ENCODE results near the gene RAB18. TPM values are rescaled to one million over a fixed set of nuclear protein-coding genes. Genes with fewer than 3 reads are reported as not detected.
"Not testable (repeated sequence)": the region's sequence is repeated elsewhere in the genome, so short reads cannot be mapped to it uniquely, and the experiment has no call there.

The RAB18 gene
- total RNA-seq (64.8 TPM), polyA plus RNA-seq (53.6 TPM)
- long read RNA-seq, donor 1, full-length matches to known transcripts: 3 of 3 reads
- long read RNA-seq, donor 1, partial matches to known transcripts: 0 of 3 reads
- long read RNA-seq, donor 1, other reads (novel, unspliced or antisense): 0 of 3 reads
- long read RNA-seq, donor 2: 0 reads
- long read RNA-seq, donor 3, full-length matches to known transcripts: 42 of 52 reads
- long read RNA-seq, donor 3, partial matches to known transcripts: 10 of 52 reads
- long read RNA-seq, donor 3, other reads (novel, unspliced or antisense): 0 of 52 reads
- long read RNA-seq, donor 4, full-length matches to known transcripts: 18 of 18 reads
- long read RNA-seq, donor 4, partial matches to known transcripts: 0 of 18 reads
- long read RNA-seq, donor 4, other reads (novel, unspliced or antisense): 0 of 18 reads
- long read RNA-seq, donor 5, full-length matches to known transcripts: 39 of 56 reads
- long read RNA-seq, donor 5, partial matches to known transcripts: 17 of 56 reads
- long read RNA-seq, donor 5, other reads (novel, unspliced or antisense): 0 of 56 reads
- long read RNA-seq, donor 6, full-length matches to known transcripts: 28 of 39 reads
- long read RNA-seq, donor 6, partial matches to known transcripts: 11 of 39 reads
- long read RNA-seq, donor 6, other reads (novel, unspliced or antisense): 0 of 39 reads
- long read RNA-seq, donor 7, full-length matches to known transcripts: 28 of 28 reads
- long read RNA-seq, donor 7, partial matches to known transcripts: 0 of 28 reads
- long read RNA-seq, donor 7, other reads (novel, unspliced or antisense): 0 of 28 reads
- long read RNA-seq, donor 8, full-length matches to known transcripts: 11 of 11 reads
- long read RNA-seq, donor 8, partial matches to known transcripts: 0 of 11 reads
- long read RNA-seq, donor 8, other reads (novel, unspliced or antisense): 0 of 11 reads
- long read RNA-seq, donor 9, full-length matches to known transcripts: 11 of 16 reads
- long read RNA-seq, donor 9, partial matches to known transcripts: 5 of 16 reads
- long read RNA-seq, donor 9, other reads (novel, unspliced or antisense): 0 of 16 reads
- long read RNA-seq, donor 10, full-length matches to known transcripts: 22 of 22 reads
- long read RNA-seq, donor 10, partial matches to known transcripts: 0 of 22 reads
- long read RNA-seq, donor 10, other reads (novel, unspliced or antisense): 0 of 22 reads

DNA sequence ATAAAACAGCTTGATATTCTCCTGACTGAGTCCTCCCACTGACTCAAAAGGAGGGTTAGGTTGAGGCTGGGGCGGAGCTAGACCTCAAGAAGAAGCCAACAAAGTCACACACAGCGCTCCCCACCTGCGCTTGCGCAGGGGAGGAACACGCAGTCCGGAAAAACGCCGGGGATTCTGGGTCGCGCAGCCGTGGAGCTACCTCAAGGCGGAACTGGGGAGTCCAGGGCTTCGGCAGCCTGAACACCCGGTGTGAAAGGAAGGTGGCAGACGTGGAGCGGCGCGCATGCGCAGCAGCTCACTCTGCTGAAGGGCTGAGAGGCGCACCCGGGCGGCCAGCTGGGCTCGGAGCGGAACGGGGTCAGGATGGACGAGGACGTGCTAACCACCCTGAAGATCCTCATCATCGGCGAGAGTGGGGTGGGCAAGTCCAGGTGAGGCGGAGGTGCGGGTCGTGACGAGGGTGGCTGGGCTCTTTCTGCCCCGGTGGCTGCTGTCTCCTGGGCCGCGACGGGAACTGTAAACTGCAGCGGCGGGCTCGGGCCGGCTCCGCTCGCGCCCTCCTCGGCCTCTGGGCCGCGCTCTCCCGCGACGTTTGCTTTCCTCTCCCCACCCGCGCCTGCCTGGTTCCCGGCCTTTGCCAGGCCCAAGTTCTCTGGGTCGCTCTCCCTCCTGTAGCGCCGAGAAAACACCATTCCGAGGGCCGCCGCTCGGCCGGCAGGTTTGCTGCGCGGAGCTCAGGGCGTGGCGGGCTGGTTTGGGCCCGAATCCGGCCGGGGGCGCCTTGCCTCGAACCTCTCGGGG is at the start of gene RAB18:
RAB18 (plus strand) TSS at position 298 of the 801 bp plus-strand sequence; CDS start at position 364, 66 bp downstream.
- peaks cover 0 to 6% of the 10 kb centered on the region in 2 donors for H3K36me3 ChIP-seq (ENCODE audit: control insufficient read depth in 2 of 2, insufficient read depth in 2 of 2, low read length in 1 of 2)
- peaks cover 6 to 16% of the 10 kb centered on the region in 2 donors for H3K4me1 ChIP-seq (ENCODE audit: control insufficient read depth in 2 of 2, insufficient read depth in 2 of 2, low read length in 2 of 2)
- no peaks in the 10 kb centered on the region for H3K27me3 ChIP-seq (ENCODE audit: control insufficient read depth in 2 of 2, insufficient read depth in 1 of 2, low read length in 1 of 2)
- H3K9me3 ChIP-seq (ENCODE audit: control insufficient read depth in 2 of 2, insufficient read depth in 1 of 2, low read length in 1 of 2): no peaks in the 10 kb centered on the region
- H3K4me3 ChIP-seq (ENCODE audit: low read length in 2 of 2): peak within 1 kb of the TSS; percentile 84 to 93
- H3K27ac ChIP-seq (ENCODE audit: low read depth in 1 of 2, low read length in 1 of 2): peak within 1 kb of the TSS; percentile 99
- peak; percentile 97 to 100 (median 99) for DNase-seq (ENCODE audit: low read depth in 6 of 9, low spot score in 9 of 9)
- WGBS: under 1% methylated on average over 71 of the region's 71 CpGs

DNA sequence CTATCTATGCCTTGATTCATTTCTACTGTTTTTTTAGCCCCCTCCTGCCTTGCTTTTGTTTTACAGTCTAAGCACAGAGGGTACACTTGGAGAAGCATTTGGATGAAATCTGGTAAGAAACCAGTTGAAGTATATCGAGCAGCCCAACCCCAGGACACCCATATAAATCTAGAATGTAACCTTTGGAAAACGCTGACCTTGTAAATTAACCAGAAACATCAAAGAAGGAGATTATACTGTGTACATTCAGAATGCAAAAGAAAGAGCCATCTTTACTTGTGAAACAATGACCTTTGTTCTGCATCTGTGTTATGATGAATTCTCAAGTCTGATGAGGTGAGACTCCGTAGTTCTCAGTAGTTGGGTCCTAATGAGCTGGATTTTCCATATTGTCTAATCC is 49.3 kb upstream of the RAB18 start:
- no peaks in the 10 kb centered on the region for H3K9me3 ChIP-seq (ENCODE audit: control insufficient read depth in 2 of 2, insufficient read depth in 1 of 2, low read length in 1 of 2)
- no peak for DNase-seq (ENCODE audit: low read depth in 6 of 9, low spot score in 9 of 9)
- WGBS: 95% methylated on average over 3 of the region's 3 CpGs
- H3K36me3 ChIP-seq (ENCODE audit: control insufficient read depth in 2 of 2, insufficient read depth in 2 of 2, low read length in 1 of 2): no peaks in the 10 kb centered on the region
- no peaks in the 10 kb centered on the region for H3K4me1 ChIP-seq (ENCODE audit: control insufficient read depth in 2 of 2, insufficient read depth in 2 of 2, low read length in 2 of 2)
- H3K4me3 ChIP-seq (ENCODE audit: low read length in 2 of 2): no peak overlapping the region
- no peak overlapping the region for H3K27ac ChIP-seq (ENCODE audit: low read depth in 1 of 2, low read length in 1 of 2)
- H3K27me3 ChIP-seq (ENCODE audit: control insufficient read depth in 2 of 2, insufficient read depth in 1 of 2, low read length in 1 of 2): no peaks in the 10 kb centered on the region

DNA sequence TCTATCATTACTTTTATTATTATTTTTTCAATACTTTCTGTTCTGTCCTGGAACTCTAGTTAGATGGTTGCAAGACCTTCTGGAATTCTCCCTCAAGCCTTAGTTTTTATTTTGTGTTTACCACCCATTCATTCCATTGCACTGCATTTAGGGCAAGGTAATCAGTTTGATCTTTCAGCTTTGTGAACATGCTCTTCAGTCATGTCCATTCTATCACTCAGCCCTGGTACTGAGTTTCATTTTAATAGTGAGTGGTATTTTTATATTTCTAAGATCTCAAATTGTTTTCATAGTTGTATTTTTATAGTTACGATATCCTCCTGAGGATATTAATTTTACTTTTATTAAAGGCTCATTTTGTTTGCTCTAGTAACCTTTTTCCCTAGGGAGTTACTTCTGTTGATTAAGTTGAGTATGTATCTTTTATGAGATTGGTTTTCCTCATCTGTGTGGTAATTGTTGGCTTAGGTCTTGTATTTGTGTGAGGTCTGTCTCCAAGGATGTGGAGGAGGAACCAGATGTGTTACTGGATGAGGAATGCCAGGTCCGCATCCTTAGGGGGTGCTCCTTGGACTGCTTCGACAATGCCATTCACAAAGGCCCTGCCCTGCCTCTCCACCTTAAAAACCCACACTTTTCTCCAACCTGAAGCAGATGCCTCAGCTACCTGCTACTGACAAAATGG is 46.7 kb upstream of the RAB18 start:
- 97% methylated on average over 3 of the region's 3 CpGs for WGBS

DNA sequence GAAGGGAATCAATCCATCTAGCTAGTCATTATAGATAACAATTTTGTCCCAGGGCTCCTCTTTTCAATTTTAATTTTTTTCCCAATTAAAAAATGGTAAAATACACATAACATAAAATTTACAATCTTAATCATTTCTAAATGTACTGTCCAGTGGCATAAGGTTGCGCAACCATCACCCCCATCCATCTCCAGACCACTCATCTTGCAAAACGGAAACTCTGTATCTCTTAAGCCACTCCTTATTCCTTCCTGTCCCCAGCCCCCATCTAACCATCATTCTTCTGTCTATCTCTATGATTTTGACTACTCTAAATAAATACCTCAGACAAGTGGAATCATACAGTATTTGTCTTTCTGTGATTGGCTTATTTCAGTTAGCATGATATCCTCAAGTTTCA is 46.1 kb upstream of the RAB18 start:
- 21% methylated on average over 2 of the region's 2 CpGs for WGBS
- Histone ChIP-seq H3K36me3 (ENCODE audit: control insufficient read depth in 2 of 2, insufficient read depth in 2 of 2, low read length in 1 of 2) (no peaks in the 10 kb centered on the region), H3K4me3 (ENCODE audit: low read length in 2 of 2) (no peak overlapping the region), H3K4me1 (ENCODE audit: control insufficient read depth in 2 of 2, insufficient read depth in 2 of 2, low read length in 2 of 2) (peaks cover 0 to under 1% of the 10 kb centered on the region in 2 donors), H3K9me3 (ENCODE audit: control insufficient read depth in 2 of 2, insufficient read depth in 1 of 2, low read length in 1 of 2) (no peaks in the 10 kb centered on the region), H3K27ac (ENCODE audit: low read depth in 1 of 2, low read length in 1 of 2) (no peak overlapping the region), H3K27me3 (ENCODE audit: control insufficient read depth in 2 of 2, insufficient read depth in 1 of 2, low read length in 1 of 2) (no peaks in the 10 kb centered on the region)
- DNase-seq (ENCODE audit: low read depth in 6 of 9, low spot score in 9 of 9): no peak

More for the DNA sequence above, 46.7 kb upstream of the RAB18 start:
- Histone ChIP-seq H3K9me3 (ENCODE audit: control insufficient read depth in 2 of 2, insufficient read depth in 1 of 2, low read length in 1 of 2) (no peaks in the 10 kb centered on the region), H3K4me3 (ENCODE audit: low read length in 2 of 2) (no peak overlapping the region), H3K27me3 (ENCODE audit: control insufficient read depth in 2 of 2, insufficient read depth in 1 of 2, low read length in 1 of 2) (no peaks in the 10 kb centered on the region), H3K27ac (ENCODE audit: low read depth in 1 of 2, low read length in 1 of 2) (no peak overlapping the region), H3K4me1 (ENCODE audit: control insufficient read depth in 2 of 2, insufficient read depth in 2 of 2, low read length in 2 of 2) (no peaks in the 10 kb centered on the region), H3K36me3 (ENCODE audit: control insufficient read depth in 2 of 2, insufficient read depth in 2 of 2, low read length in 1 of 2) (no peaks in the 10 kb centered on the region)
- no peak for DNase-seq (ENCODE audit: low read depth in 6 of 9, low spot score in 9 of 9)

DNA sequence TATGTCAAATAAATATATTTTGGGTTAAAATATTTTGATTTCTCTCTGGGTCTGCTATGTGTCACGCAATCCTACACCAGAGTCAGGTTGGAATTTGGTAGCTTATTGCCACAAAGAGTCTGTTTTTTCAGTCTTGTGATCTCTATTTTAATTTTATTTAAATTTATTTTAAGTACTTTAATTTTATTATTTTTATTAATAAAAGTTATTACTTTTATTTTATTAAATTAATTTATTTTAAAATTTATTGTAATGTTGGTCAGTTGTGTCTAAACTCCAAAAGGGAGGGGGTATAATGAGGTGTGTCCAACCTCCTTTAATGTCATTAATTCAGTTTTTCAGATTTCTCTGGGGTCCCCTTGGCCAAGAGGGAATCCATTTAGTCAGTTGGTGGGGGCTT is 42.8 kb upstream of the RAB18 start:
- Histone ChIP-seq H3K27me3 (ENCODE audit: control insufficient read depth in 2 of 2, insufficient read depth in 1 of 2, low read length in 1 of 2) (no peaks in the 10 kb centered on the region), H3K9me3 (ENCODE audit: control insufficient read depth in 2 of 2, insufficient read depth in 1 of 2, low read length in 1 of 2) (no peaks in the 10 kb centered on the region), H3K27ac (ENCODE audit: low read depth in 1 of 2, low read length in 1 of 2) (no peak overlapping the region), H3K4me3 (ENCODE audit: low read length in 2 of 2) (no peak overlapping the region), H3K36me3 (ENCODE audit: control insufficient read depth in 2 of 2, insufficient read depth in 2 of 2, low read length in 1 of 2) (no peaks in the 10 kb centered on the region), H3K4me1 (ENCODE audit: control insufficient read depth in 2 of 2, insufficient read depth in 2 of 2, low read length in 2 of 2) (peaks cover 18 to 28% of the 10 kb centered on the region in 2 donors)
- no peak for DNase-seq (ENCODE audit: low read depth in 6 of 9, low spot score in 9 of 9)
- 99% methylated on average over 1 of the region's 1 CpG for WGBS

DNA sequence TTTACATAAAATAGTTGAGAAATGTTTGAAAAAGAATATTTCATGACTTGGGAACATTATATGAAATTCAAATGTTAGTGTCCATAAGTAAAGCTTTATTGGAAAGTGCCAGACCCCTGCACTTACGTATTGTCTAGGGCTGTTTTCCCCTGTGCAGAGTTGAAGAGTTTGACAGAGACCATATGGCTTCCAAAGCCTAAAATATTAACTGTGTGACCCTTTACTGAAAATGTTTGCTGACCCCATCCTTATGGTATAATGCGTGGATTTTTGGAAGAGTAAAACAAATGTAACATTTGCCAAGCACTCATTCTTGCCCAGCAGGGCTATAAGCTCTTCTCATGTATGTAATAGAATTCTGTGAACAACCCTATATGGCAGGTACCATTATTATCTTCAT is 40.1 kb upstream of the RAB18 start:
- DNase-seq (ENCODE audit: low read depth in 6 of 9, low spot score in 9 of 9): no peak
- Histone ChIP-seq H3K27me3 (ENCODE audit: control insufficient read depth in 2 of 2, insufficient read depth in 1 of 2, low read length in 1 of 2) (no peaks in the 10 kb centered on the region), H3K27ac (ENCODE audit: low read depth in 1 of 2, low read length in 1 of 2) (peak overlapping the region in 1 of 2 donors; percentile 92), H3K4me3 (ENCODE audit: low read length in 2 of 2) (no peak overlapping the region), H3K9me3 (ENCODE audit: control insufficient read depth in 2 of 2, insufficient read depth in 1 of 2, low read length in 1 of 2) (no peaks in the 10 kb centered on the region), H3K4me1 (ENCODE audit: control insufficient read depth in 2 of 2, insufficient read depth in 2 of 2, low read length in 2 of 2) (peaks cover 18 to 31% of the 10 kb centered on the region in 2 donors), H3K36me3 (ENCODE audit: control insufficient read depth in 2 of 2, insufficient read depth in 2 of 2, low read length in 1 of 2) (no peaks in the 10 kb centered on the region)
- WGBS: 48% methylated on average over 2 of the region's 2 CpGs

DNA sequence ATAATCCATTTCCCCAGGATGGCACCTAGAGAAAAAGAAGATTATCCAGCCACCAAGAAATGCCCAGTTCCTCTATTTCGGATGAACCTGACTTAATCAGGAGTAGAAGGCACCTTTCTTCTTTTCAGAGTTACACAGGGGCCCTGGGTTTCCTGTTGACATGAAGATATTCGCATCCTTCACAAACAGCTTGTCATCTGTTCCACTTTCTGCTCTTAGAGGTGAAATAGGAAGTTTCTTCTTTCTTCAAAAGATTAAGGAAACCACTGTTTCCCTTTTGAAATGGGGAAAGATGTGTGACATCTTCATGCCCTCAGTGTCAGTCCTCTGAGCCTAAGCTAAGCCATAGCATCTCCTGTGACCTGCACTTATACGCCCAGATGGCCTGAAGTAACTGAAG is 39.1 kb upstream of the RAB18 start:
- Histone ChIP-seq H3K9me3 (ENCODE audit: control insufficient read depth in 2 of 2, insufficient read depth in 1 of 2, low read length in 1 of 2) (no peaks in the 10 kb centered on the region), H3K4me1 (ENCODE audit: control insufficient read depth in 2 of 2, insufficient read depth in 2 of 2, low read length in 2 of 2) (peaks cover 18 to 31% of the 10 kb centered on the region in 2 donors), H3K4me3 (ENCODE audit: low read length in 2 of 2) (no peak overlapping the region), H3K27me3 (ENCODE audit: control insufficient read depth in 2 of 2, insufficient read depth in 1 of 2, low read length in 1 of 2) (no peaks in the 10 kb centered on the region), H3K36me3 (ENCODE audit: control insufficient read depth in 2 of 2, insufficient read depth in 2 of 2, low read length in 1 of 2) (no peaks in the 10 kb centered on the region), H3K27ac (ENCODE audit: low read depth in 1 of 2, low read length in 1 of 2) (peak overlapping the region; percentile 81 to 92)
- WGBS: 4% methylated on average over 3 of the region's 3 CpGs
- DNase-seq (ENCODE audit: low read depth in 6 of 9, low spot score in 9 of 9): peak; percentile 47 to 92 (median 74)

DNA sequence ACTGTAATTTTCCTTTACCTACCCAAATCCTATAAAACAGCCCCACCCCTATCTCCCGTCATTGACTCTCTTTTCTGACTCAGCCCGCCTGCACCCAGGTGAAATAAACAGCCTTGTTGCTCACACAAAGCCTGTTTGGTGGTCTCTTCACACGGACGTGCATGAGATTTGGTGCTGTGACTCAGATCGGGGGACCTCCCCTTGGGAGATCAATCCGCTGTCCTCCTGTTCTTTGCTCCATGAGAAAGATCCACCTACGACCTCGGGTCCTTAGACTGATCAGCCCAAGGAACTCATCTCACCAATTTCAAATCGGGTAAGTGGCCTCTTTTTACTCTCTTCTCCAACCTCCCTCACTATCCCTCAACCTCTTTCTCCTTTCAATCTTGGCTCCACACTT is 38.5 kb upstream of the RAB18 start:
- H3K9me3 ChIP-seq (ENCODE audit: control insufficient read depth in 2 of 2, insufficient read depth in 1 of 2, low read length in 1 of 2); H3K27me3 ChIP-seq (ENCODE audit: control insufficient read depth in 2 of 2, insufficient read depth in 1 of 2, low read length in 1 of 2); H3K4me3 ChIP-seq (ENCODE audit: low read length in 2 of 2); H3K36me3 ChIP-seq (ENCODE audit: control insufficient read depth in 2 of 2, insufficient read depth in 2 of 2, low read length in 1 of 2); DNase-seq (ENCODE audit: low read depth in 6 of 9, low spot score in 9 of 9): not testable (repeated sequence)
- H3K4me1 ChIP-seq (ENCODE audit: control insufficient read depth in 2 of 2, insufficient read depth in 2 of 2, low read length in 2 of 2): peaks cover 18 to 31% of the 10 kb centered on the region in 2 donors
- WGBS: 95% methylated on average over 8 of the region's 9 CpGs
- H3K27ac ChIP-seq (ENCODE audit: low read depth in 1 of 2, low read length in 1 of 2): peak overlapping the region; percentile 18 to 92
